Mucosa of descending colon (tissue), 3 donors: ENCODE measurements around the gene ZYG11B. TPM values are rescaled to one million over a fixed set of nuclear protein-coding genes. Genes with fewer than 3 reads are reported as not detected.

Experiments
- ATAC-seq: fragments of 200-7000 bp; cut with Tn5 transposase; one replicate; pipeline ENCODE4 v1.9.1; 2020; ENCODE audit warnings: mild to moderate bottlenecking, moderate library complexity
- DNase-seq, 3 donors: peaks; one replicate each; pipeline ENCODE4 v3.0.0-alpha.2; 2020
- H3K36me3 ChIP-seq: fragments of 200-600 bp; one replicate; pipeline ENCODE4 v1.8.0; 2021; ENCODE audit warnings: low read depth, mild to moderate bottlenecking
- H3K4me1 ChIP-seq: fragments of 200-600 bp; one replicate; pipeline ENCODE4 v1.8.0; 2021; ENCODE audit warnings: low read depth, mild to moderate bottlenecking
- H3K4me3 ChIP-seq: fragments of 200-600 bp; one replicate; pipeline ENCODE4 v1.8.0; 2021; ENCODE audit warnings: mild to moderate bottlenecking
- H3K9me3 ChIP-seq: fragments of 200-600 bp; one replicate; pipeline ENCODE4 v1.8.0; 2021; ENCODE audit warnings: mild to moderate bottlenecking
- CTCF ChIP-seq: fragments of 200-600 bp; IDR thresholded peaks from one replicate; pipeline ENCODE4 v1.8.0; 2022; ENCODE audit warnings: antibody characterized with exemption, mild to moderate bottlenecking
- intact Hi-C, 2 donors: fragments of 100-400 bp; cut with DNase I in 1 of 2; cut with micrococcal nuclease in 1 of 2; formaldehyde crosslinking; loops; one replicate each; pipeline versions ENCODE4 v1.11.0 to v1.11.1; 2022; cut with DNase I, micrococcal nuclease
- total RNA-seq, 3 donors: library from RNA; stranded (reverse); fragmentation: NEBNext Ultra II Directional in 2 of 3; extraction: Animal tissue kit (Norgen Biotek cat#: 25700) in 2 of 3; gene quantifications; one replicate each; pipeline versions ENCODE4 v1.2.1 to v1.2.4, GENCODE V29; 2021 to 2023
- donor health status: DM: no; HTN: no; CAD: no; lungs with moderate emphysema.
- donor health status: DM: no; HTN: no; CAD: no.
- donor health status: DM: no; HTN: yes; CAD: no.

Gene ZYG11B
- total RNA-seq, 3 donors from 2014 or later = 28.6 to 56.6 (median 35.7) TPM

- no peaks in the 10 kb centered on the region for H3K36me3 ChIP-seq
- peak; percentile 88 to 94 (median 91) for DNase-seq
- peak; percentile 79 for ATAC-seq
- TF ChIP-seq CTCF = no peak
- intact Hi-C loops = no loop called here
- peak overlapping the region; percentile 12 for H3K4me3 ChIP-seq
- no peaks in the 10 kb centered on the region for H3K9me3 ChIP-seq
- H3K4me1 ChIP-seq = peaks cover 27% of the 10 kb centered on the region
These were observed 23.1 kb upstream of the ZYG11B start for GRCh38 chr1:52702886-52703787.

GRCh38 chr1:52706136-52706670 is 20.1 kb upstream of the ZYG11B start:
- no peak for ATAC-seq
- no peaks in the 10 kb centered on the region for H3K36me3 ChIP-seq
- TF ChIP-seq CTCF = no peak
- DNase-seq = no peak
- intact Hi-C loops = no loop called here
- H3K4me1 ChIP-seq = peaks cover 18% of the 10 kb centered on the region
- H3K4me3 ChIP-seq = no peak overlapping the region
- no peaks in the 10 kb centered on the region for H3K9me3 ChIP-seq

- peak; percentile 57 to 75 (median 59) for DNase-seq
- intact Hi-C loops = no loop called here
These were observed 19.0 kb upstream of the ZYG11B start for GRCh38 chr1:52706941-52707926.

GRCh38 chr1:52707927-52708655 is 18.2 kb upstream of the ZYG11B start:
- Histone ChIP-seq H3K9me3 (no peaks in the 10 kb centered on the region), H3K4me3 (no peak overlapping the region), H3K36me3 (no peaks in the 10 kb centered on the region), H3K4me1 (peaks cover 18% of the 10 kb centered on the region)
- DNase-seq (no peak), ATAC-seq (peak; percentile 73)
- intact Hi-C loops = no loop called here
- TF ChIP-seq CTCF = no peak

More at GRCh38 chr1:52706941-52707926, 19.0 kb upstream of the ZYG11B start:
- TF ChIP-seq CTCF = no peak
- peak; percentile 68 for ATAC-seq
- H3K9me3 ChIP-seq = no peaks in the 10 kb centered on the region
- H3K4me1 ChIP-seq = peaks cover 18% of the 10 kb centered on the region
- H3K4me3 ChIP-seq = no peak overlapping the region
- H3K36me3 ChIP-seq = no peaks in the 10 kb centered on the region

GRCh38 chr1:52709016-52709415 is 17.2 kb upstream of the ZYG11B start:
- ATAC-seq (no peak), DNase-seq (no peak)
- peaks cover 12% of the 10 kb centered on the region for H3K4me1 ChIP-seq
- H3K36me3 ChIP-seq = no peaks in the 10 kb centered on the region
- intact Hi-C loops = no loop called here
- no peaks in the 10 kb centered on the region for H3K9me3 ChIP-seq
- H3K4me3 ChIP-seq = no peak overlapping the region
- no peak for TF ChIP-seq CTCF
